BE2C (cell line): ENCODE data around the gene SLC25A38.
"Not testable (repeated sequence)": the region's sequence is repeated elsewhere in the genome, so short reads cannot be mapped to it uniquely, and the experiment has no call there.

Experiments used
- DNase-seq: peaks from one replicate; pipeline ENCODE4 v3.0.0-alpha.2; 2020
- H3K27me3 ChIP-seq: fragments of 250-450 bp; sonication (Bioruptor Pico); 2 replicates; pipeline ENCODE4 v1.5.1; 2020; ENCODE audit warnings: mild to moderate bottlenecking
- H3K36me3 ChIP-seq: fragments of 250-450 bp; sonication (Bioruptor Pico); 2 replicates; pipeline ENCODE4 v1.5.1; 2020; ENCODE audit warnings: mild to moderate bottlenecking
- H3K4me1 ChIP-seq: fragments of 250-450 bp; sonication (Bioruptor Pico); 2 replicates; pipeline ENCODE4 v1.5.1; 2020
- H3K4me3 ChIP-seq: 2 replicates; pipeline ENCODE4 v1.5.1; 2011; ENCODE audit warnings: low read depth, low read length
- H3K9me3 ChIP-seq: fragments of 250-450 bp; sonication (Bioruptor Pico); 2 replicates; pipeline ENCODE4 v1.5.1; 2020
- CTCF ChIP-seq: IDR thresholded peaks from 2 replicates; pipeline ENCODE4 v1.5.1; 2012; ENCODE audit warnings: mild to moderate bottlenecking, low read depth, low read length

SLC25A38 gene

GRCh38 chr3:39415983-39416382 lies 32.8 kb downstream of the SLC25A38 start:
- H3K9me3 ChIP-seq = no peaks in the 10 kb centered on the region
- DNase-seq = no peak

GRCh38 chr3:39416998-39417397 lies 33.8 kb downstream of the SLC25A38 start:
- not testable (repeated sequence) for H3K4me3 ChIP-seq, H3K27me3 ChIP-seq, H3K9me3 ChIP-seq, H3K4me1 ChIP-seq, DNase-seq
- peaks cover 25% of the 10 kb centered on the region for H3K36me3 ChIP-seq

More at GRCh38 chr3:39415983-39416382, 32.8 kb downstream of the SLC25A38 start:
- peaks cover 34% of the 10 kb centered on the region for H3K36me3 ChIP-seq
- no peak overlapping the region for H3K4me3 ChIP-seq
- TF ChIP-seq CTCF = no peak
- H3K27me3 ChIP-seq = no peaks in the 10 kb centered on the region
- H3K4me1 ChIP-seq = peaks cover 2% of the 10 kb centered on the region; the same call in 1 of the 2 replicates

GRCh38 chr3:39418556-39419225 lies 35.5 kb downstream of the SLC25A38 start:
- not testable (repeated sequence) for H3K4me3 ChIP-seq, DNase-seq, H3K36me3 ChIP-seq, H3K9me3 ChIP-seq, H3K4me1 ChIP-seq, H3K27me3 ChIP-seq

- Histone ChIP-seq H3K9me3 (no peaks in the 10 kb centered on the region), H3K36me3 (no peaks in the 10 kb centered on the region), H3K27me3 (no peaks in the 10 kb centered on the region), H3K4me1 (peaks cover 2% of the 10 kb centered on the region; the same call in 1 of the 2 replicates), H3K4me3 (no peak overlapping the region)
- no peak for TF ChIP-seq CTCF
- no peak for DNase-seq
Observed at GRCh38 chr3:39419742-39420315, 36.7 kb downstream of the SLC25A38 start.

DNA sequence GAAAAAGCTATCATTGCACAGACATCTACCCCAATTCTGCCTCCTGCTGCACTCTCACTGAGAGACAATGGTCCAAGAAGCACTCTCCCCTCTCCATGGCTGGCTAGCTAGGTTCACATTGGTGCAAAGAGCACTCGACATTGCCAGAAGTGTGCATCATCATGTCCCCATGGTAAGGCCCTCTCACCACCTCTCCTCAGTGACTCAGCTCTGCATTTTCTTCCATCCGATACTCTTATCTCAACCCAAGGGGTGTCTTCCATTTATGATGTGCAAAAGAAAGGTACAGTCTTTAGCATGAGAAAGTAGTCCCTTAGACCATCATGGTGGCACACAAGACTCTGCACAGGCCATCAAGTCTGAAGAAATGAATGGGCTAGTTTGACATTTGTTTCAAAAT lies 37.4 kb downstream of the SLC25A38 start:
- no peaks in the 10 kb centered on the region for H3K36me3 ChIP-seq
- H3K27me3 ChIP-seq = no peaks in the 10 kb centered on the region
- no peak for TF ChIP-seq CTCF
- H3K4me1 ChIP-seq = peaks cover 2% of the 10 kb centered on the region; the same call in 1 of the 2 replicates
- H3K4me3 ChIP-seq = no peak overlapping the region
- H3K9me3 ChIP-seq = no peaks in the 10 kb centered on the region
- DNase-seq = no peak

DNA sequence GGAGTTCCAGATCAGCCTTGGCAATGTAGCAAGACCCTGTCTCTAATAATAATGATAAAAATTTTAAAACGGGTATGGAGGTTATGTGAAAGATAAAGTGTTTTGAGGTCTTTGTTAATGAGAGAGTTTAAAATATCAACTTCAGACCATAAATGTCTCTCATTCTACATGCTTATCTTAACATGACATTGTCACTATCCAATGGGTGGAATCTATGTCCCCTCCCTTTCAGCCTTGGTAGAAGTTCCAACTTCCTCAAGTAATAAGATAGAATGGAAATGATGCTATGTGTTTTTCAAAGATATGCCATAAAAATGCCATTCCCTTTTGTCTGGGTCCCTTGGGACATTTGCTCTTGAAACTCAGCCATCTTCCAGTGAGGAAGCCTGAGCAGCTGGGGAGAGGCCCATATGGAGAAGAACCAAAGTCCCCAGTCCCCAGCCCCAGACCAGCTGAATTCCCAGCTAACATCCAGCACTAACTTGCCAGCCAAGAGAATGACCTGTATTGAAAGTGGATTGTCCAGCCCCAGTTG lies 40.3 kb downstream of the SLC25A38 start:
- no peak for TF ChIP-seq CTCF
- no peak for DNase-seq
- H3K4me1 ChIP-seq = no peaks in the 10 kb centered on the region
- no peaks in the 10 kb centered on the region for H3K27me3 ChIP-seq
- no peaks in the 10 kb centered on the region for H3K9me3 ChIP-seq
- H3K36me3 ChIP-seq = no peaks in the 10 kb centered on the region
- H3K4me3 ChIP-seq = no peak overlapping the region

DNA sequence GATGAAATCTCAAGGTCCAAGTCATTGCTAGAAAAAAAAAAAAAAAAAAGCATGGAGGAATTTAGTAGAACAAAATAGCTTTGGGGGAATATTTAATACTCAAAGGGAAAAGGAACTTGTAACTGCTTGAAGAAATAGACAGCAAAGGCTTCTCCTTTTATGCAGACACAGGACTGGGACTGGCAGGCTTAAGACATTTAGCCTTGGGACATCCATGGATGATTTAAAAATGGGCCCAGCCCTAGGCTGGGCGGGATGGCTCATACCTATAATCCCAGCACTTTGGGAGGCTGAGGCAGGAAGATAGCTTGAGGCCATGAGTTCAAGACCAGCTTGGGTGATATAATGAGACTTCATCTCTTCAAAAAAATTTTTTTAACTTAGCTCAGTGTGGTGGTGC lies 43.1 kb downstream of the SLC25A38 start:
- H3K9me3 ChIP-seq = no peaks in the 10 kb centered on the region
- TF ChIP-seq CTCF = no peak
- no peak for DNase-seq

More for the DNA sequence above, 43.1 kb downstream of the SLC25A38 start:
- H3K4me1 ChIP-seq = no peaks in the 10 kb centered on the region
- no peaks in the 10 kb centered on the region for H3K27me3 ChIP-seq
- H3K36me3 ChIP-seq = no peaks in the 10 kb centered on the region
- no peak overlapping the region for H3K4me3 ChIP-seq
